ENCODE data around the gene SPOPL.

- TF ChIP-seq RCOR1 (IDR thresholded peaks at IDR 0.05; ENCODE audit: insufficient replicate concordance, low read length), result no peak
- no peak for TF ChIP-seq CTCF (conservative IDR thresholded peaks at IDR 0.05; ENCODE audit: low read depth, low read length)
- no peak for TF ChIP-seq USF2 (IDR thresholded peaks at IDR 0.05; ENCODE audit: low read depth, low read length)
- TF ChIP-seq MXI1 (IDR thresholded peaks at IDR 0.05; ENCODE audit: borderline replicate concordance, low read depth, low read length), result no peak
- no peak for TF ChIP-seq MAFK (IDR thresholded peaks at IDR 0.05; ENCODE audit: low read depth, low read length)
- TF ChIP-seq RFX5 (IDR thresholded peaks at IDR 0.05; ENCODE audit: low read depth, low read length), result no peak
- TF ChIP-seq FOS (IDR thresholded peaks at IDR 0.05; ENCODE audit: low read depth, low read length), result no peak
- TF ChIP-seq RAD21 (IDR thresholded peaks at IDR 0.05; ENCODE audit: low read length), result no peak
- TF ChIP-seq POLR2A (IDR thresholded peaks at IDR 0.05; ENCODE audit: low read depth, low read length), result no peak
- TF ChIP-seq SMC3 (IDR thresholded peaks at IDR 0.05; ENCODE audit: low read depth, low read length), result no peak
- no peak for TF ChIP-seq CHD1 (IDR thresholded peaks at IDR 0.05; ENCODE audit: low read depth, low read length)
Observed at GRCh38 chr2:138607746-138608145, 106.2 kb downstream of the SPOPL start.
